H9 (cell line): ENCODE data around the gene DOCK2. TPM values are rescaled to one million over a fixed set of nuclear protein-coding genes. Genes with fewer than 3 reads are reported as not detected.

Experiments
- DNase-seq: peaks from one replicate; pipeline ENCODE4 v3.0.0-alpha.2; 2017
- H2AFZ ChIP-seq: one replicate; pipeline ENCODE4 v1.6.1; 2013; ENCODE audit warnings: mild to moderate bottlenecking, low read length, control low read depth, moderate library complexity
- H2AK5ac ChIP-seq: 2 replicates; pipeline ENCODE4 v1.6.1; 2013; ENCODE audit warnings: low read length, control low read depth, mixed read lengths; ENCODE audit not compliant: insufficient read length
- H2BK120ac ChIP-seq: one replicate; pipeline ENCODE4 v1.6.1; 2013; ENCODE audit warnings: low read depth, mild to moderate bottlenecking, low read length, control low read depth, inconsistent platforms; ENCODE audit not compliant: poor library complexity, severe bottlenecking
- H2BK12ac ChIP-seq: 2 replicates; pipeline ENCODE4 v1.6.1; 2013; ENCODE audit warnings: low read length, control low read depth, mixed read lengths, low read depth; ENCODE audit not compliant: insufficient read length
- H2BK15ac ChIP-seq: 2 replicates; pipeline ENCODE4 v1.6.1; 2013; ENCODE audit warnings: low read depth, low read length, control low read depth
- H2BK20ac ChIP-seq: one replicate; pipeline ENCODE4 v1.6.1; 2013; ENCODE audit warnings: low read depth, mild to moderate bottlenecking, low read length, control low read depth, inconsistent platforms; ENCODE audit not compliant: poor library complexity, severe bottlenecking
- H2BK5ac ChIP-seq: 2 replicates; pipeline ENCODE4 v1.6.1; 2013; ENCODE audit warnings: low read length, control low read depth, mixed read lengths; ENCODE audit not compliant: insufficient read length
- H3K14ac ChIP-seq: 2 replicates; pipeline ENCODE4 v1.6.1; 2013; ENCODE audit warnings: low read length, control low read depth; ENCODE audit not compliant: insufficient read depth
- H3K18ac ChIP-seq: 2 replicates; pipeline ENCODE4 v1.6.1; 2013; ENCODE audit warnings: low read depth, mild to moderate bottlenecking, mixed read lengths, low read length, control low read depth; ENCODE audit not compliant: insufficient read length
- H3K23ac ChIP-seq: 2 replicates; pipeline ENCODE4 v1.6.1; 2013; ENCODE audit warnings: low read length, control low read depth, mixed read lengths, low read depth; ENCODE audit not compliant: insufficient read length
- H3K23me2 ChIP-seq: 2 replicates; pipeline ENCODE4 v1.6.1; 2013; ENCODE audit warnings: low read depth, mild to moderate bottlenecking, mixed read lengths, low read length, control low read depth; ENCODE audit not compliant: insufficient read length, poor library complexity, severe bottlenecking
- H3K27ac ChIP-seq: 2 replicates; pipeline ENCODE4 v1.5.1; 2013; ENCODE audit warnings: low read length, control low read depth, mixed read lengths, low read depth; ENCODE audit not compliant: insufficient read length
- H3K27me3 ChIP-seq: 2 replicates; pipeline ENCODE4 v1.6.1; 2013; ENCODE audit warnings: low read length, control low read depth, inconsistent platforms; ENCODE audit not compliant: insufficient read depth
- H3K4ac ChIP-seq: 2 replicates; pipeline ENCODE4 v1.6.1; 2013; ENCODE audit warnings: low read depth, mild to moderate bottlenecking, control low read depth, inconsistent platforms, low read length, moderate library complexity
- H3K4me1 ChIP-seq: 2 replicates; pipeline ENCODE4 v1.6.1; 2013; ENCODE audit warnings: low read length, control low read depth, inconsistent platforms; ENCODE audit not compliant: insufficient read depth
- H3K4me2 ChIP-seq: 2 replicates; pipeline ENCODE4 v1.6.1; 2013; ENCODE audit warnings: low read length, control low read depth, mixed read lengths; ENCODE audit not compliant: insufficient read length, insufficient read depth
- H3K56ac ChIP-seq: 2 replicates; pipeline ENCODE4 v1.6.1; 2013; ENCODE audit warnings: low read depth, mild to moderate bottlenecking, mixed read lengths, low read length, control low read depth; ENCODE audit not compliant: insufficient read length
- H3K79me1 ChIP-seq: 2 replicates; pipeline ENCODE4 v1.6.1; 2013; ENCODE audit warnings: low read depth, mild to moderate bottlenecking, moderate library complexity, low read length, control low read depth, inconsistent platforms; ENCODE audit not compliant: insufficient read depth, poor library complexity, severe bottlenecking
- H3K79me2 ChIP-seq: 2 replicates; pipeline ENCODE4 v1.6.1; 2013; ENCODE audit warnings: low read length, control low read depth, inconsistent platforms; ENCODE audit not compliant: insufficient read depth
- H3K9ac ChIP-seq: 2 replicates; pipeline ENCODE4 v1.6.1; 2013; ENCODE audit warnings: low read length, control low read depth, mixed read lengths; ENCODE audit not compliant: insufficient read length; ENCODE audit errors: extremely low read depth
- H3K9me3 ChIP-seq: one replicate; pipeline ENCODE4 v1.6.1; 2013; ENCODE audit warnings: low read depth, low read length, inconsistent platforms; ENCODE audit not compliant: control insufficient read depth
- H3T11ph ChIP-seq: one replicate; pipeline ENCODE4 v1.6.1; 2013; ENCODE audit warnings: mild to moderate bottlenecking, low read length, control low read depth, inconsistent platforms
- H4K20me1 ChIP-seq: one replicate; pipeline ENCODE4 v1.6.1; 2013; ENCODE audit not compliant: control insufficient read depth, insufficient read length, insufficient read depth
- H4K5ac ChIP-seq: 2 replicates; pipeline ENCODE4 v1.6.1; 2013; ENCODE audit warnings: low read depth, mild to moderate bottlenecking, mixed read lengths, low read length, control low read depth; ENCODE audit not compliant: insufficient read length
- H4K8ac ChIP-seq: replicated peaks from 2 replicates; pipeline ENCODE4 v1.6.1; 2013; ENCODE audit warnings: low read length, control low read depth, mixed read lengths, low read depth; ENCODE audit not compliant: insufficient read length
- H4K91ac ChIP-seq: 2 replicates; pipeline ENCODE4 v1.6.1; 2013; ENCODE audit warnings: low read depth, mild to moderate bottlenecking, moderate library complexity, mixed read lengths, low read length, control low read depth; ENCODE audit not compliant: insufficient read length
- H3K27ac Mint-ChIP-seq, 3 experiments: 2 replicates in 2 of 3; 3 replicates in 1 of 3; pipeline ENCODE4 v1.8.0; 2020 to 2021; ENCODE audit warnings: mixed read lengths in 3 of 3, mild to moderate bottlenecking in 1 of 3, moderate library complexity in 1 of 3
- H3K27me3 Mint-ChIP-seq: 2 replicates; pipeline ENCODE4 v1.8.0; 2021; ENCODE audit warnings: low read depth, mild to moderate bottlenecking, moderate library complexity, mixed read lengths
- H3K36me3 Mint-ChIP-seq, 3 experiments: 2 replicates in 2 of 3; 3 replicates in 1 of 3; pipeline ENCODE4 v1.8.0; 2020 to 2021; ENCODE audit warnings: low read depth in 3 of 3, mixed read lengths in 3 of 3; ENCODE audit not compliant: insufficient read depth in 1 of 3
- H3K4me1 Mint-ChIP-seq, 2 experiments: 2 replicates each; pipeline ENCODE4 v1.8.0; 2020; ENCODE audit warnings: mixed read lengths in 2 of 2
- H3K4me3 Mint-ChIP-seq, 2 experiments: 2 replicates in 1 of 2; 3 replicates in 1 of 2; pipeline ENCODE4 v1.8.0; 2020 to 2021; ENCODE audit warnings: mild to moderate bottlenecking in 2 of 2, mixed read lengths in 2 of 2, moderate library complexity in 1 of 2
- H3K9me3 Mint-ChIP-seq, 2 experiments: 2 replicates in 1 of 2; 3 replicates in 1 of 2; pipeline ENCODE4 v1.8.0; 2020; ENCODE audit warnings: mild to moderate bottlenecking in 2 of 2, mixed read lengths in 2 of 2, moderate library complexity in 1 of 2
- CTCF ChIP-seq: fragments of 200-600 bp; sonication (generic); conservative IDR thresholded peaks from 3 replicates; pipeline ENCODE4 v1.8.0; 2021; ENCODE audit warnings: antibody characterized with exemption, mild to moderate bottlenecking
- whole genome bisulfite sequencing: extraction: QIAGEN DNeasy Blood & Tissue Kit; methylation state at CpG from one replicate; pipeline ENCODE4 v1.1.7; 2013; ENCODE audit warnings: missing lambda C conversion rate, low lambda C conversion rate, mixed read lengths; ENCODE audit not compliant: insufficient read length; ENCODE audit errors: extremely low coverage; 5-methylcytosine and 5-hydroxymethylcytosine counted together
- total RNA-seq: library from RNA; stranded (reverse); gene quantifications from 2 replicates; pipeline ENCODE4 v1.2.1, GENCODE V29; 2021

Gene DOCK2
- total RNA-seq, 1 experiment from 2014 or later: 7.8 TPM

- Histone ChIP-seq H2AFZ (no peak overlapping the region), H3K4me1 (no peaks in the 10 kb centered on the region), H3K23ac (no peak overlapping the region), H3K14ac (no peak overlapping the region), H2BK15ac (no peak overlapping the region), H2AK5ac (no peak overlapping the region), H3K9ac (no peak overlapping the region), H2BK20ac (no peak overlapping the region), H3T11ph (no peak overlapping the region), H2BK120ac (no peak overlapping the region), H4K8ac (no peak overlapping the region), H2BK5ac (no peak overlapping the region), H3K18ac (no peak overlapping the region), H3K9me3 (no peaks in the 10 kb centered on the region), H4K5ac (no peak overlapping the region), H3K27ac (no peak overlapping the region), H4K91ac (no peak overlapping the region), H3K4me2 (no peak overlapping the region), H3K79me2 (no peaks in the 10 kb centered on the region), H3K56ac (no peak overlapping the region), H3K23me2 (no peaks in the 10 kb centered on the region), H3K79me1 (no peaks in the 10 kb centered on the region), H3K27me3 (no peaks in the 10 kb centered on the region), H4K20me1 (no peaks in the 10 kb centered on the region), H2BK12ac (no peak overlapping the region), H3K4ac (no peak overlapping the region)
- no peaks in the 10 kb centered on the region for H3K9me3 Mint-ChIP-seq
- H3K4me1 Mint-ChIP-seq: peaks cover 9 to 17% of the 10 kb centered on the region in 2 experiments
- DNase-seq: no peak
- no peaks in the 10 kb centered on the region for H3K36me3 Mint-ChIP-seq
- no peak overlapping the region for H3K27ac Mint-ChIP-seq
- no peaks in the 10 kb centered on the region for H3K27me3 Mint-ChIP-seq
- 100% methylated on average over 1 of the region's 2 CpGs for WGBS
- no peak overlapping the region for H3K4me3 Mint-ChIP-seq
- TF ChIP-seq CTCF: no peak
These were observed 230.3 kb downstream of the DOCK2 start for GRCh38 chr5:169867347-169867746.
